NAMALWA (cell line): ENCODE data around the gene CMTM7.

Source experiments
- DNase-seq: peaks from one replicate; pipeline ENCODE4 v3.0.0-alpha.2; 2015; ENCODE audit warnings: low spot score

The CMTM7 gene

GRCh38 chr3:32391643-32392535 is at the start of gene CMTM7:
Gene CMTM7 (plus strand): TSS chr3:32391853. CDS start chr3:32391907, 54 bp downstream.
- DNase-seq = no peak

GRCh38 chr3:32347343-32348125 is 44.1 kb upstream of the CMTM7 start:
- DNase-seq = no peak

DNA sequence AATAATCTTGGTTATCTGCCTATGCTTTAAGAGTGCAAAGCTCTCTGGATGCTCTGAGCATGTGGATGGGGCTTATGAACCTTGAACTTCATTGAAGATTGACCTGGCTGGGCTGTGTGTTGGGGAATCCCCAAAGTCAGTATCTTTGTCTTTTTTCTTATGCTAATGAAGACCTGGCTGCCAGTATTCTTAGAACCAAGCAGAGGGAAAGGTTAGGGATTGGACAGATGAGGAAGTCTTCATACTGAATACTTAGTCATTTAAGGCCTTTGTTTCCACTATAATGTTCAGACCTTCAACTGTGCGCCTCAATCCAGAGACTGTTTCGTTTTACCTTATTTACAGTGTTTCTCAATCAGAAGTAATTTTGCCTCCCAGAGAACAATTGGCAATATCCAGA is 42.5 kb upstream of the CMTM7 start:
- DNase-seq = no peak

GRCh38 chr3:32352563-32352962 is 39.1 kb upstream of the CMTM7 start:
- DNase-seq = no peak

GRCh38 chr3:32353351-32353750 is 38.3 kb upstream of the CMTM7 start:
- DNase-seq = no peak

GRCh38 chr3:32354362-32354778 is 37.3 kb upstream of the CMTM7 start:
- no peak for DNase-seq

DNA sequence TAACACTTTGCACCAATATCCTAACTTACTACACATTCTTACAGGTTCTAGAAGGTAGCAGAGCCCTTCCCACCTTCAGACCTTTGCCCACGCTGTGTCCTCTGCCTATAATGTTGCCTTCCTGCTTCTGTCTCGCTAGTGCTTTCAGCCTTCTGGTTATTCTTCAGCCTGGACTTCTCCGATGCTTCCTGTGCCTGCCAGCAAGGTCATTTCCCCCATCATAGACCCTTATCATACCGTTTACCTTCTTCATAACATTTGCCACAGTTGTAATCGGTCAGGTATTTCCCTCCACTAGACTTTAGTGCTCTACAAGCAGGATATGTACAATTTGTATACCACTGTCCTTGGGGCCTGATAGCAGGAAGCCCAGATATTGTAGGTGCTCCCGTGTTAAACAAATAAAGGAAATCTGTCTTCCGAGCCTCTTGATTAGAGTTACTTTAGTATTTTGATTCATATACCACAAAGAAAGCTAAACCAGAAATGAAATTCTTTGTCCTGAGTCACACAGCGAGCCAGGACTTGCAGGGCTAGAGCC is 35.8 kb upstream of the CMTM7 start:
- DNase-seq = no peak

DNA sequence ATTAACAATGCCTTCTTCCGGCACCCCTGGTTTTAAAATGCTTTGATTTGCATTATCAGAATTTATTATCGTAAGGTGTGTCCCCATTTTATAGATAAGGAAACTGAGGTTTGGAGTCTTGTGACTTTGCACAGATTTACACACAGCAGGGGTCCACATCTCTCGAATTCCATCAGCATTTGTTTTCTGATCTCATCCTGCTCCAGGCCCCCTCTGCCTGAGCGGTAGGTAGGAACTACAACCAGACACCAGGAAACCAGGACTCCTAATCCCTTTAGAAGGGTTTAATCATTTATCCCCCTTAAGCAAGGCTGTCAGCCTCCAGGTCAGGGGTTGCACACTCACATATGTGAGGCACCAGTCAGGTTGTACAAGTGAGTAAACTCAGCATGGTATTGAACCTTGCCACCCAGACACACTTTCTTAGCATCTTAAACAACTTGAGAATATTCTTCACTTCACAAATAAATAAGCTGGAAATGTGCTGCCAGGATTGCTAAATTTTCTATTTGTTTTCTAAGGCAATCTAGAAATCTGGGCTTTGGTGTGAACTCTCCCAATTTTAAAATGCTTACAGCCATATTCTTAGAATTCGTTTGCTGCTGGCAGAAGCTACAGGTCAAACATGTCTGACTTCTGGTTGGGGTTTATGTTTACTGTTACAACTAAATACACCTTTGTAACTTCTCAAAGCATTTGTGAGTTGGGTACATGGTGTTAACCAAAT is 31.7 kb upstream of the CMTM7 start:
- DNase-seq = no peak

DNA sequence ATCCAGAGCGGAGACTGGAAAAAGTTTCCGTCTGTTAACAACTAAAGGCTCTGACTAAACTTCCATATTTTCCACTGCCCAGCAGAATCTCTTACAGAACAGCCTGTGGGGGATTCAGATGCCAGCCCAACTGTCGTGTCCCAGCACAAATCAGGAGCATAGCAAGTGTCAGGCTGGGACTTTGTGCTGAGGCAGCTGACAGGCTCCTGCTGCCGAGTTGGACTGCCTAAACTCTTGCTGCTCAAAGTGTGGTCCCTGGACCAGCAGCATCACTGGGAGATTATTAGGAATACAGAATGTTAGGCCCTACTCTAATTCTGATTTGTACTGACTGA is 31.2 kb upstream of the CMTM7 start:
- no peak for DNase-seq

GRCh38 chr3:32366638-32367397 is 24.8 kb upstream of the CMTM7 start:
- no peak for DNase-seq

DNA sequence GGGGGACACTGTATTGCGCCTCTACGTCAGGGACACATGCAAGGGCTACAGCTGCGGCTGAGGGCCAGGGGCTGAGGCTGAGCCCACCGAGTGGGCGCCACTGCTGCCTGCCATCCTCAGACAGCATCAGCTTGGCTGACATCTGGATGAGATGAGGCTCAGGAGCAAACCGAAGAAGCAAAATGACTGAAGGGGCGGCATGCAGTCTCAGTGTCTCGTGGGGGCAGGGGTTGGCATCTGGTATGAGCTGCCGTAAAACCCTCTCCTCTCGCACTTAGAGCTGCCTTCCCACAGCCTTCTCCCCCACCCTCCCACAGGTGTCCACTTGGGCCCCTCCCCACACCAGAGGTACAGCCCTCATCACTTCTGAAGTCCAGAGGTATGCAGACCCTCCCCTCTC is 24.2 kb upstream of the CMTM7 start:
- DNase-seq = no peak

DNA sequence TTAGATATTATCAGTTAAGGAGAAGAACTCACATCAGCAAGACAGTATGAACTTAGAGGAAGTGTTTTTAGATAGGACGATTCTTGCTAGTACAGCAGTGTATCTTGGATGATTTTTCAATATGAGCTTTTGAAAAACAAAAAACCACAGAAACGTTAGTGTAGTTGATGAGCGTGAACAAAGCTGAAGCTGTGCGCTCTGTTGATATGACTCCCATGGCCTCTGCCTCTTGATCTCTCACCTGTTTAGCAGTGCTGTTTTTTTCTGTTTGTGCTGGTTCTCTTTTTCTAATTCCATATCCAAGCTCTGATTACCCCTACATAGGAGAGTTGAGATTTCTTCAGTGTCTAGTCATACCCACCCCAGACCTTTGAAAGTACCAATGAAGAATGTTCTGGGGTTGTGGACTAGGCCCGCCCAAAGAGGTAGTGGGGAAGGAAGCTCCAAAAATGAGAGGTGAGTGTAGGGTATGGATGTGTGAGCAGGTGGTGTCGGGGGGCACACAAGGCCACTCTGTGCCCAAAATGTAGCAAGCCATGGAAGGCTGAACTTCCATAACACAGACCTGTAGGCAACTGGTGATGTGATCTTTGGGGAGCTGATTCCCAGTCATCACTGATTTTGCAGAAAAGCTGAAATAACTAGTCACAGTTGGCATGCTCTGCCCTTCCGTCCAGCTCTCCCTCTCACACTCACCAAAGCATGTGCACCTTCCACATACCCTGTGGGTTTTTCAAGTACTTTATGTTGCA is 20.0 kb upstream of the CMTM7 start:
- DNase-seq = no peak

DNA sequence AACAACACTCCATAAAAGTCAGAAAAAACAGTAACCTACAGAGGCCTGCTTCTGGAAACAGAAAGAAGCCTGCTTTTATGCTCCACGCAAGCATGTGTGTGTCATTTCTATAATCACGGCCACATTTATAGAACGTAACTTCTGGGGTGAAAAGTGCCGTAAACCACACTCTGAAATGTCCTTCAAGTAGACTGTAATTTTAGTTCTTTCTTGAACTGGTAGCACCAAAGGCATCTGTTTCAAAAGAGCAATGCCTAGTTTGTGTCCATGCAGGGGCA is 19.5 kb upstream of the CMTM7 start:
- DNase-seq = no peak

DNA sequence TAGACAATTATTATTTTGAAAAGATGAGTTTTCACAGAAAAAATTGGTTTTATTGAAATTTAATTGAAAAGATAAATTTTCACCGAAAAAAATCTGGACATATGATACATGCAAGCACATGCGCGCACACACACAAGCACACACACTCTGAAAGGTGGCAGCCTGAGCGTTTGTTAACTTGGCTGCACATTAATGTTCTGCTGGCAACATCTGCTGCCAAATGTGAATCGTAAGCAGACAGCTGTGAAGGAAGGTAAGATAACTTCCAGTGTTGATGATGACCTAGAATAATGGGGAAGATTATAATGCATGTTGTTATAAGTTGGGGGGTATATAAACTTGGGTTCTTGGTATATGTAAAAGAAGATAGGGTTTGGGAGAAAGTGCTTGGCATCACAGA is 18.4 kb upstream of the CMTM7 start:
- no peak for DNase-seq

GRCh38 chr3:32373844-32374243 is 17.8 kb upstream of the CMTM7 start:
- DNase-seq = no peak

GRCh38 chr3:32374788-32375595 is 16.7 kb upstream of the CMTM7 start:
- peak; percentile 85 for DNase-seq

GRCh38 chr3:32375596-32375930 is 16.1 kb upstream of the CMTM7 start:
- DNase-seq = no peak

DNA sequence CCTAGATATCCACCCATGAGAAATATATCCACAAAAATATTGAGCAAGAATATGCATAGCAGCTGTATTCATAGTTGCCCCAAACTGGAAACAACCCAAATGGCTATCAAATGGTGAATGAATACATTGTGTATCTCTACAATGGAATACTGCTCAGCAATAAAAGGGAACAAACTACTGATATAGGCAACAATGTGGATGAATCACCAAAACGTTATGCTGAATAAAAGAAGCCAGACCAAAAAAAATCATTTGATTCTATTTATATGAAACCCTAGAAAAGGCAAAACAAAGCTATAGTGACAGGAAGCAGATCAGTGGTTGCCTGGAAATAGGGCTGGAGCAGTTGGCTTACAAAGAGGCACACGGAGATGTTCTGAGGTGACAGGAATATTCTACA is 15.5 kb upstream of the CMTM7 start:
- no peak for DNase-seq

DNA sequence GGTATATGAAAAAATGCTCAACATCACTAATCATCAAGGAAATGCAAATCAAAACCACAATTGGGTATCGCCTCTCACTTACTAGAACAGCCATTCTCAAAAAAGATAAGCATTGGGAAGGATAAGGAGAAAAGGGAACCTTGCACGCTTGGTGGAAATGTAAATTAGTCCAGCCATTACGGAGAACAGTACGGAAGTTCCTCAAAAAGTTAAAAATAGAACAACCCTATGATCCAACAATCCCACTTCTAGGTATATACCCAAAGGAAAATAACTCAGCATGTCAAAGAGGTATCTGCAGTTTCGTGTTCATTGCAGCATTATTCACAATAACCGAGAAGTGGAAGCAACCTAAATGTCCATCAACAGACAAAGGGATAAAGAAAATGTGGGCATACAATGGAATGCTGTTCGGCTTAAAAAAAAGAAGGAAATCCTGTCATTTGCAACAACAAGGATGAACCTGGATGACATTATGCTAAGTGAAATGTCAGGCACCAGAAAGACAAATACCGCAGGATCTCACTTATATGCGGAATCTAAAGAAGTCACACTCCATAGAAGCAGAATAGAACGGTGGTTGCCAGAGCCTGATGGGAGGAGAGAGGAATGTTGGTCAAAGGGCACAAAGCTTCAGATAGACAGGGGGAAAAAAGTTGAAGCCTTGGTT is 11.7 kb upstream of the CMTM7 start:
- no peak for DNase-seq

- no peak for DNase-seq
Measured at GRCh38 chr3:32381922-32382321, 9.7 kb upstream of the CMTM7 start.
